ENCODE measurements around the gene BCAP31. TPM values are rescaled to one million over a fixed set of nuclear protein-coding genes. Genes with fewer than 3 reads are reported as not detected.

The BCAP31 gene
- total and polyA plus RNA-seq, 2 of the 13 experiments (the other 11 are each of a cell fraction or from before 2014, with no cell fraction given) = 139 to 178 TPM

DNA sequence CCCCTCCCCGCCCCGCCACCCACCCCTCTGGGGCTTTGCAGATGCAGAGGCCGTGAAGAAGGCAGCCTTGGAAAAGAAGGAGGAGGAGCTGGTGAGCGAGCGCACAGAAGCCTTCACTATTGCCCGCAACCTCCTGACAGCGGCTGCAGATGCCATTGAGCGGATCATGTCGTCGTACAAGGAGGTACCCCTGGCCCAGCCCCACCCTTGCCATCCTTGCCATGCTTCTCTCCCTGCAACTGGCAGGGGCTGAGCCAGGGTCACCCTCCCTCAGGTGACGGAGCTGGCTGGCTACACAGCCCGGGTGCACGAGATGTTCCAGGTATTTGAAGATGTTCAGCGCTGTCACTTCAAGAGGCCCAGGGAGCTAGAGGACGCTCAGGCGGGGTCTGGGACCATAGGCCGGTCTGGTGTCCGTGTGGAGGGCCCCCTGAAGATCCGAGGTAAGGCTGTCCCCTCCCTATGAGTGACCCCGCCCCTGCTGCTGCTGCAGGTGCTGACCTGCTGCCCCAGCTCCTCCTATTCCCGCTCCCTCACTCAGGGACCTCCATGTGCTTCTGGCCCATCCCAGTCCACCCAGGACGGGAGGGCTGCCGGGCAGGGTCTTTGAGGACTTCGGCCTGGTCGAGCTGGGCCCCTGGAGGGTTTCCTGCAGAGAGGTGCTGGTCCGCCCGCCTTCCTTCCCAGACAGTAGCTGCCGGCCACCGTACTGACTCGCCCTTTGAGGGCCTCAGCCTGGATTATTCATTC, 12.1 kb upstream of the BCAP31 start (continued):
- TF ChIP-seq, protein P1, sequence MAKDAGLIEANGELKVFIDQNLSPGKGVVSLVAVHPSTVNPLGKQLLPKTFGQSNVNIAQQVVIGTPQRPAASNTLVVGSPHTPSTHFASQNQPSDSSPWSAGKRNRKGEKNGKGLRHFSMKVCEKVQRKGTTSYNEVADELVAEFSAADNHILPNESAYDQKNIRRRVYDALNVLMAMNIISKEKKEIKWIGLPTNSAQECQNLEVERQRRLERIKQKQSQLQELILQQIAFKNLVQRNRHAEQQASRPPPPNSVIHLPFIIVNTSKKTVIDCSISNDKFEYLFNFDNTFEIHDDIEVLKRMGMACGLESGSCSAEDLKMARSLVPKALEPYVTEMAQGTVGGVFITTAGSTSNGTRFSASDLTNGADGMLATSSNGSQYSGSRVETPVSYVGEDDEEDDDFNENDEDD (CRISPR knock-in tag; IDR thresholded peaks at IDR 0.05; ENCODE audit: borderline replicate concordance) = no peak
- TF ChIP-seq SP5 (CRISPR knock-in tag; IDR thresholded peaks at IDR 0.05; ENCODE audit: borderline replicate concordance, low read depth) = no peak
- TF ChIP-seq, protein P2, sequence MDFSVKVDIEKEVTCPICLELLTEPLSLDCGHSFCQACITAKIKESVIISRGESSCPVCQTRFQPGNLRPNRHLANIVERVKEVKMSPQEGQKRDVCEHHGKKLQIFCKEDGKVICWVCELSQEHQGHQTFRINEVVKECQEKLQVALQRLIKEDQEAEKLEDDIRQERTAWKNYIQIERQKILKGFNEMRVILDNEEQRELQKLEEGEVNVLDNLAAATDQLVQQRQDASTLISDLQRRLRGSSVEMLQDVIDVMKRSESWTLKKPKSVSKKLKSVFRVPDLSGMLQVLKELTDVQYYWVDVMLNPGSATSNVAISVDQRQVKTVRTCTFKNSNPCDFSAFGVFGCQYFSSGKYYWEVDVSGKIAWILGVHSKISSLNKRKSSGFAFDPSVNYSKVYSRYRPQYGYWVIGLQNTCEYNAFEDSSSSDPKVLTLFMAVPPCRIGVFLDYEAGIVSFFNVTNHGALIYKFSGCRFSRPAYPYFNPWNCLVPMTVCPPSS (IDR thresholded peaks at IDR 0.05) = no peak
- TF ChIP-seq, protein P3, sequence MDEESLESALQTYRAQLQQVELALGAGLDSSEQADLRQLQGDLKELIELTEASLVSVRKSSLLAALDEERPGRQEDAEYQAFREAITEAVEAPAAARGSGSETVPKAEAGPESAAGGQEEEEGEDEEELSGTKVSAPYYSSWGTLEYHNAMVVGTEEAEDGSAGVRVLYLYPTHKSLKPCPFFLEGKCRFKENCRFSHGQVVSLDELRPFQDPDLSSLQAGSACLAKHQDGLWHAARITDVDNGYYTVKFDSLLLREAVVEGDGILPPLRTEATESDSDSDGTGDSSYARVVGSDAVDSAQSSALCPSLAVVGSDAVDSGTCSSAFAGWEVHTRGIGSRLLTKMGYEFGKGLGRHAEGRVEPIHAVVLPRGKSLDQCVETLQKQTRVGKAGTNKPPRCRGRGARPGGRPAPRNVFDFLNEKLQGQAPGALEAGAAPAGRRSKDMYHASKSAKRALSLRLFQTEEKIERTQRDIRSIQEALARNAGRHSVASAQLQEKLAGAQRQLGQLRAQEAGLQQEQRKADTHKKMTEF (CRISPR knock-in tag; IDR thresholded peaks at IDR 0.05) = no peak
- TF ChIP-seq, protein P4, sequence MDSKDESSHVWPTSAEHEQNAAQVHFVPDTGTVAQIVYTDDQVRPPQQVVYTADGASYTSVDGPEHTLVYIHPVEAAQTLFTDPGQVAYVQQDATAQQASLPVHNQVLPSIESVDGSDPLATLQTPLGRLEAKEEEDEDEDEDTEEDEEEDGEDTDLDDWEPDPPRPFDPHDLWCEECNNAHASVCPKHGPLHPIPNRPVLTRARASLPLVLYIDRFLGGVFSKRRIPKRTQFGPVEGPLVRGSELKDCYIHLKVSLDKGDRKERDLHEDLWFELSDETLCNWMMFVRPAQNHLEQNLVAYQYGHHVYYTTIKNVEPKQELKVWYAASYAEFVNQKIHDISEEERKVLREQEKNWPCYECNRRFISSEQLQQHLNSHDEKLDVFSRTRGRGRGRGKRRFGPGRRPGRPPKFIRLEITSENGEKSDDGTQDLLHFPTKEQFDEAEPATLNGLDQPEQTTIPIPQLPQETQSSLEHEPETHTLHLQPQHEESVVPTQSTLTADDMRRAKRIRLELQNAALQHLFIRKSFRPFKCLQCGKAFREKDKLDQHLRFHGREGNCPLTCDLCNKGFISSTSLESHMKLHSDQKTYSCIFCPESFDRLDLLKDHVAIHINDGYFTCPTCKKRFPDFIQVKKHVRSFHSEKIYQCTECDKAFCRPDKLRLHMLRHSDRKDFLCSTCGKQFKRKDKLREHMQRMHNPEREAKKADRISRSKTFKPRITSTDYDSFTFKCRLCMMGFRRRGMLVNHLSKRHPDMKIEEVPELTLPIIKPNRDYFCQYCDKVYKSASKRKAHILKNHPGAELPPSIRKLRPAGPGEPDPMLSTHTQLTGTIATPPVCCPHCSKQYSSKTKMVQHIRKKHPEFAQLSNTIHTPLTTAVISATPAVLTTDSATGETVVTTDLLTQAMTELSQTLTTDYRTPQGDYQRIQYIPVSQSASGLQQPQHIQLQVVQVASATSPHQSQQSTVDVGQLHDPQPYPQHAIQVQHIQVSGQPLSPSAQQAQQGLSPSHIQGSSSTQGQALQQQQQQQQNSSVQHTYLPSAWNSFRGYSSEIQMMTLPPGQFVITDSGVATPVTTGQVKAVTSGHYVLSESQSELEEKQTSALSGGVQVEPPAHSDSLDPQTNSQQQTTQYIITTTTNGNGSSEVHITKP (CRISPR knock-in tag; IDR thresholded peaks at IDR 0.05; ENCODE audit: low read depth) = no peak
- TF ChIP-seq, protein P5, sequence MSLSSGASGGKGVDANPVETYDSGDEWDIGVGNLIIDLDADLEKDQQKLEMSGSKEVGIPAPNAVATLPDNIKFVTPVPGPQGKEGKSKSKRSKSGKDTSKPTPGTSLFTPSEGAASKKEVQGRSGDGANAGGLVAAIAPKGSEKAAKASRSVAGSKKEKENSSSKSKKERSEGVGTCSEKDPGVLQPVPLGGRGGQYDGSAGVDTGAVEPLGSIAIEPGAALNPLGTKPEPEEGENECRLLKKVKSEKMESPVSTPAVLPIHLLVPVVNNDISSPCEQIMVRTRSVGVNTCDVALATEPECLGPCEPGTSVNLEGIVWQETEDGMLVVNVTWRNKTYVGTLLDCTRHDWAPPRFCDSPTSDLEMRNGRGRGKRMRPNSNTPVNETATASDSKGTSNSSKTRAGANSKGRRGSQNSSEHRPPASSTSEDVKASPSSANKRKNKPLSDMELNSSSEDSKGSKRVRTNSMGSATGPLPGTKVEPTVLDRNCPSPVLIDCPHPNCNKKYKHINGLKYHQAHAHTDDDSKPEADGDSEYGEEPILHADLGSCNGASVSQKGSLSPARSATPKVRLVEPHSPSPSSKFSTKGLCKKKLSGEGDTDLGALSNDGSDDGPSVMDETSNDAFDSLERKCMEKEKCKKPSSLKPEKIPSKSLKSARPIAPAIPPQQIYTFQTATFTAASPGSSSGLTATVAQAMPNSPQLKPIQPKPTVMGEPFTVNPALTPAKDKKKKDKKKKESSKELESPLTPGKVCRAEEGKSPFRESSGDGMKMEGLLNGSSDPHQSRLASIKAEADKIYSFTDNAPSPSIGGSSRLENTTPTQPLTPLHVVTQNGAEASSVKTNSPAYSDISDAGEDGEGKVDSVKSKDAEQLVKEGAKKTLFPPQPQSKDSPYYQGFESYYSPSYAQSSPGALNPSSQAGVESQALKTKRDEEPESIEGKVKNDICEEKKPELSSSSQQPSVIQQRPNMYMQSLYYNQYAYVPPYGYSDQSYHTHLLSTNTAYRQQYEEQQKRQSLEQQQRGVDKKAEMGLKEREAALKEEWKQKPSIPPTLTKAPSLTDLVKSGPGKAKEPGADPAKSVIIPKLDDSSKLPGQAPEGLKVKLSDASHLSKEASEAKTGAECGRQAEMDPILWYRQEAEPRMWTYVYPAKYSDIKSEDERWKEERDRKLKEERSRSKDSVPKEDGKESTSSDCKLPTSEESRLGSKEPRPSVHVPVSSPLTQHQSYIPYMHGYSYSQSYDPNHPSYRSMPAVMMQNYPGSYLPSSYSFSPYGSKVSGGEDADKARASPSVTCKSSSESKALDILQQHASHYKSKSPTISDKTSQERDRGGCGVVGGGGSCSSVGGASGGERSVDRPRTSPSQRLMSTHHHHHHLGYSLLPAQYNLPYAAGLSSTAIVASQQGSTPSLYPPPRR (CRISPR knock-in tag; IDR thresholded peaks at IDR 0.05; ENCODE audit: borderline replicate concordance) = no peak
- TF ChIP-seq, protein P6, sequence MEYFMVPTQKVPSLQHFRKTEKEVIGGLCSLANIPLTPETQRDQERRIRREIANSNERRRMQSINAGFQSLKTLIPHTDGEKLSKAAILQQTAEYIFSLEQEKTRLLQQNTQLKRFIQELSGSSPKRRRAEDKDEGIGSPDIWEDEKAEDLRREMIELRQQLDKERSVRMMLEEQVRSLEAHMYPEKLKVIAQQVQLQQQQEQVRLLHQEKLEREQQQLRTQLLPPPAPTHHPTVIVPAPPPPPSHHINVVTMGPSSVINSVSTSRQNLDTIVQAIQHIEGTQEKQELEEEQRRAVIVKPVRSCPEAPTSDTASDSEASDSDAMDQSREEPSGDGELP (IDR thresholded peaks at IDR 0.05; ENCODE audit: borderline replicate concordance, low read depth) = no peak

Data from HepG2 (cell line).